Measurements from ENCODE around the gene CASP14. TPM values are rescaled to one million over a fixed set of nuclear protein-coding genes. Genes with fewer than 3 reads are reported as not detected.
"Not testable (repeated sequence)": the region's sequence is repeated elsewhere in the genome, so short reads cannot be mapped to it uniquely, and the experiment has no call there.

Gene CASP14
- total RNA-seq, 1 experiment from 2014 or later: not detected

GRCh38 chr19:15072930-15073647 is 23.8 kb downstream of the CASP14 start:
- DNase-seq (ENCODE audit: low spot score): no peak

GRCh38 chr19:15074371-15074770 is 25.1 kb downstream of the CASP14 start:
- no peak for DNase-seq (ENCODE audit: low spot score)

GRCh38 chr19:15075806-15076205 is 26.5 kb downstream of the CASP14 start:
- DNase-seq (ENCODE audit: low spot score): no peak

GRCh38 chr19:15080002-15080401 is 30.7 kb downstream of the CASP14 start:
- not testable (repeated sequence) for DNase-seq (ENCODE audit: low spot score)

- no peak for DNase-seq (ENCODE audit: low spot score)
Observed at GRCh38 chr19:15081911-15082310, 32.6 kb downstream of the CASP14 start, which contains the start of gene OR1I1. Gene OR1I1 (plus strand): TSS chr19:15082211. CDS start chr19:15087066, 4,855 bp downstream.

GRCh38 chr19:15087182-15087581 is 37.9 kb downstream of the CASP14 start:
- no peak for DNase-seq (ENCODE audit: low spot score)

GRCh38 chr19:15091918-15092753 is 42.9 kb downstream of the CASP14 start:
- DNase-seq (ENCODE audit: low spot score): peak; percentile 56

GRCh38 chr19:15093001-15093400 is 43.7 kb downstream of the CASP14 start:
- DNase-seq (ENCODE audit: low spot score): no peak

GRCh38 chr19:15096223-15096622 is 46.9 kb downstream of the CASP14 start:
- DNase-seq (ENCODE audit: low spot score): no peak

GRCh38 chr19:15097980-15098379 is 48.7 kb downstream of the CASP14 start:
- not testable (repeated sequence) for DNase-seq (ENCODE audit: low spot score)

- DNase-seq (ENCODE audit: low spot score): no peak
Observed at GRCh38 chr19:15098460-15098859, 49.2 kb downstream of the CASP14 start.

- DNase-seq (ENCODE audit: low spot score): no peak
Observed at GRCh38 chr19:15099017-15099582, 49.8 kb downstream of the CASP14 start.

GRCh38 chr19:15101479-15102082 is 52.3 kb downstream of the CASP14 start:
- peak; percentile 57 for DNase-seq (ENCODE audit: low spot score)

- no peak for DNase-seq (ENCODE audit: low spot score)
Observed at GRCh38 chr19:15104003-15104402, 54.7 kb downstream of the CASP14 start.

GRCh38 chr19:15104411-15104810 is 55.1 kb downstream of the CASP14 start:
- DNase-seq (ENCODE audit: low spot score): no peak

- DNase-seq (ENCODE audit: low spot score): no peak
Observed at GRCh38 chr19:15105044-15105443, 55.8 kb downstream of the CASP14 start.

GRCh38 chr19:15107061-15108010 is 58.1 kb downstream of the CASP14 start, which contains the start of gene SYDE1:
Gene SYDE1 (plus strand): TSS chr19:15107401. CDS start chr19:15107434, 33 bp downstream.
- DNase-seq (ENCODE audit: low spot score): peak; percentile 42
